ENCODE data around the gene ZNF443. TPM values are rescaled to one million over a fixed set of nuclear protein-coding genes. Genes with fewer than 3 reads are reported as not detected.
"Not testable (repeated sequence)": the region's sequence is repeated elsewhere in the genome, so short reads cannot be mapped to it uniquely, and the experiment has no call there.

Gene ZNF443
- polyA plus RNA-seq, 1 donor: 3.5 TPM

GRCh38 chr19:12417273-12417672 lies 23.5 kb downstream of the ZNF443 start:
- not testable (repeated sequence) for DNase-seq (ENCODE audit: low read depth)

- no peak for DNase-seq (ENCODE audit: low read depth)
These were observed 28.9 kb downstream of the ZNF443 start for GRCh38 chr19:12411893-12412292.

DNA sequence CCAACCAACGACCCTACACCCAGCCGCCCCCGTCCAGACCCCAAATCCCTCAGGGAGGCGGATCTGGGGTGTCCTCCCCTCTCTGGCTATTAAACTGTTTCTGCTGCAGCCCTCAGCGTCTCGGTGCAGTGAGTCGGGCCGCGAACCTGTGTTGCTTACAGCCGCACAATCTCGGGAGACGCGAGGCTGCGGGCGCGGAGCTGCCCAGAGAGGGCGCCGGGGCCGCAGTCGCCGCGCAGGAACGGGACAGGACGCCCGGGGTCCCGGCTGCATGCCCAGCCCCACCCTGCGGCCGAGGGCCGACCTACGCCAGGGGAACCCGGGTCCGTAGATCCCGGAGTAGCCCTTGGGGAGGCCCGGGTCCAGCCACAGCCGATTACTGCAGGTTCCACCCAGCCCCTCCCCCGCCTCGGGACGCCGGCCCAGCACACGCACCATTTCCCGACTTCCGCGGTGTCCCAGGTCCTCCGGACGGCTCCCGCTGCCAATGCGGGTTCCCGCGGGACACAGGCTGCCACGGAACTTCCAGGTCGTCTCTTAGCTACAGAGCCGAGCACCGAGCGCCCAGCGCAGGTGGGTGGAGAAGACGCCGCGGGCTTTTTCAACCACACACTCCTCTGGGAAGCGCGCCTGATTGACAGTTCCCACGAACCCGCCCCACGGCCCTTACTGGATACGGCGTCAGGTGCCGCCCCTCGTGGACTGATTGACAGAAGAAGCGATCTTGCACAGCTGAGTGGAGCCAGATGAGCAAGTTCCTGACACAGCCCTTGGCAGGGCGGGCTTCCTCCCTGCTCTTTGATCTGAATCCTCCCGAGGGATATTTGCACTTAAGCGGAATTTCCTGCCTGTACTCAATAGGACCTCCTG lies 40.0 kb downstream of the ZNF443 start, which contains the start of gene ZNF799:
ZNF799 (minus strand) TSS at position 639 of the 870 bp plus-strand sequence; CDS start at position 438, 201 bp downstream.
- peak; percentile 93 for DNase-seq (ENCODE audit: low read depth)

DNA sequence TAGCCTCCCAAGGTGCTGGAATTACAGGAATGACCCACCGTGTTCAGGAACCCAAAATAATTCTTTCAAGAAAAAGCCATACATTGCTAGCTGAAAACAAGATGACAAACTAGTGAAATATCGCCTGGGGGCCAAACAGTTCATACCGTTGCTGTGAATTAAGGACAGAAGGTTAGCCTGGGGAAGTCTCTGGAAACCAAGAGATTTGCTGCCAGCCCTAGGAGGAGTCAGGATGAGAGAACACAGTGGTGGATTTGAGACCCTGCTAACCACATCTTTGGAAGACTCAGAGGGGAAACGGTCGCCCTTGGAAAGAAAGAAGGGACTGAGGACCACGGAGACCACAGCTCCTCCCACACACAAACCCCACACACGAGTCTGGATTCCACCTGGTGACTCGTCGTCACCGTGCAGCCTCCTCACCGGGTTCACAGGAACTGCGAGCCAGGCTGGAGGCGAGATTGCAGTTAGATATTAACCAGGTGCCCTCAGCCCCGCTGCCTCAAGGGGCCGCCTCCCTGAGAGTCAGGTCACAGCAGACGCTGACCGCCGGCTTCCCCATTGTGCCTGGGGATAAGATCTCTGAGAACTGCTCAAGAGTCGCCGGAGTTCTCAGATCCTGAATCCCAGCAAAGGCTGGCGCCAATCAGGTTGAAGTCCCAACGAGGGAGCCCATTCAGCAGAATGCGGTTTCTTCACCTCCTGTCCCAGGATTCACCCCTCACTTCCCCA lies 40.8 kb downstream of the ZNF443 start:
- not testable (repeated sequence) for DNase-seq (ENCODE audit: low read depth)

GRCh38 chr19:12391148-12391547 lies 49.7 kb downstream of the ZNF443 start:
- DNase-seq (ENCODE audit: low read depth): not testable (repeated sequence)

GRCh38 chr19:12386365-12386764 lies 54.5 kb downstream of the ZNF443 start:
- DNase-seq (ENCODE audit: low read depth): not testable (repeated sequence)

DNA sequence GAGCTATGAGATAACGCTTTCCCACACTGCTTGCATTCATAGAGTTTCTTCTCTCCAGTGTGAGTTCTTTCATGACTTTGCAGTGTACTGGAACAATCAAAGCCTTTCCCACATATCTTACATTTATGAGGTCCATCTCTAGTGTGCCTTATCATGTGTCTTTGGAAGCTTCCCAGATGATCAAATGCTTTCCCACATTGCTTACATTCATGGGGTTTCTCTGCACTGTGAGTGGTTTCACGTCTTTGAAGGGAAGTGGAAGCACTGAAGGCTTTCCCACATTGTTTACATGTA lies 60.4 kb downstream of the ZNF443 start:
- DNase-seq (ENCODE audit: low read depth): no peak

DNA sequence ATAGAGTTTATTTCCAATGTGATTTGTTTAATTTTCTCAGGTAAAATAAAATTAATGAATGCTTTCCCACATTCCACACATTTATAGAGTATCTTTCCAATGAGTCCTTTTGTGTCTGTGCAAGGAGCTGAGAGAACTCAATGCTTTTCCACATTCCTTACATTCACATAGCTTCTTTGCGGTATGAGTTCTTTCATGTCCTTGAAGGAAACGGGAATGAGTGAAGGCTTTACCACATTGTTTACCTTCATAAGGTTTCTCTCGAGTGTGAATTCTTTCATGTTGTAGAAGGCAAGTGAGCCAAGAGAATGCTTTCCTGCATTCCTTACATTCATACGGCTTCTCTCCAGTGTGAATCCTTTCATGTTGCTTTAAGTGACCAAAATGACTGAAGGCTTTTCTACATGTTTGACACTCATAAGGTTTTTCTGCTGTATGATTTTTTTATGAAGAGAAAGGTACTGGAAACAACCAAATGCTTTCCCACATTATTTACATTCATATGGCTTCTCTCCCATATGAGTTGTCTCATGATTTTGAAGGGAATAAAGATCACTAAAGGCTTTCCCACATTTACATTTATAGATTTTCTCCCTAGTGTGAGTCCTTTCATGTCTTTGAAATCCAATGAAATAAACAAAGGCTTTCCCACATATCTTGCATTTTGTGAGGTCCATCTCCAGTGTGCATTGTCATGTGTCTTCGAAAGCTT lies 60.9 kb downstream of the ZNF443 start:
- no peak for DNase-seq (ENCODE audit: low read depth)

Other genes starting within 250 kb of the ZNF443 start
- gene ZNF44, start 146.1 kb downstream of the ZNF443 start, polyA plus RNA-seq (ENCODE audit: insufficient read length): 9.0 TPM
- 1.8 TPM for gene ZNF563, start 107.4 kb downstream of the ZNF443 start, polyA plus RNA-seq (ENCODE audit: insufficient read length)
- 1.9 TPM for gene ZNF442, start 75.3 kb downstream of the ZNF443 start, polyA plus RNA-seq (ENCODE audit: insufficient read length)
- 4.0 TPM for gene ZNF799, start 39.8 kb downstream of the ZNF443 start, polyA plus RNA-seq (ENCODE audit: insufficient read length)
- gene ZNF709, start 43.8 kb upstream of the ZNF443 start, polyA plus RNA-seq (ENCODE audit: insufficient read length): 2.7 TPM
- 4.6 TPM for gene ZNF564, start 110.5 kb upstream of the ZNF443 start, polyA plus RNA-seq (ENCODE audit: insufficient read length)
- 2.6 TPM for gene ZNF490, start 169.8 kb upstream of the ZNF443 start, polyA plus RNA-seq (ENCODE audit: insufficient read length)
- gene ZNF791, start 169.9 kb upstream of the ZNF443 start, polyA plus RNA-seq (ENCODE audit: insufficient read length): 14.4 TPM
- gene MAN2B1, start 225.7 kb upstream of the ZNF443 start, polyA plus RNA-seq (ENCODE audit: insufficient read length): 23.4 TPM
- gene WDR83, start 225.8 kb upstream of the ZNF443 start, polyA plus RNA-seq (ENCODE audit: insufficient read length): 12.4 TPM
- 58.9 TPM for gene DHPS, start 240.9 kb upstream of the ZNF443 start, polyA plus RNA-seq (ENCODE audit: insufficient read length)
- gene GNG14, start 247.0 kb upstream of the ZNF443 start, polyA plus RNA-seq (ENCODE audit: insufficient read length): not detected

Data from forelimb muscle (tissue), 1 donor.